GM13977 (cell line): ENCODE data around the gene CADM2.
"Not testable (repeated sequence)": the region's sequence is repeated elsewhere in the genome, so short reads cannot be mapped to it uniquely, and the experiment has no call there.

Experiments used
- DNase-seq: peaks from one replicate; pipeline ENCODE4 v3.0.0; 2012; ENCODE audit warnings: low spot score
- in situ Hi-C: fragments of 300-500 bp; cut with MboI; formaldehyde crosslinking; loops from one replicate; pipeline ENCODE4 v1.12.0; 2022; ENCODE audit warnings: low sequenced_read_pairs, low pct_unique_long_range_greater_than_20kb, mixed read lengths, inconsistent platforms; ENCODE audit not compliant: unreplicated experiment
- TF ChIP-seq, protein P1 (sequence below): IDR thresholded peaks from 2 replicates; pipeline ENCODE4 v1.5.1; 2012; ENCODE audit warnings: mild to moderate bottlenecking, control low read depth; ENCODE audit not compliant: insufficient read depth; ENCODE audit errors: extremely low read depth, missing control alignments

Gene CADM2

DNA sequence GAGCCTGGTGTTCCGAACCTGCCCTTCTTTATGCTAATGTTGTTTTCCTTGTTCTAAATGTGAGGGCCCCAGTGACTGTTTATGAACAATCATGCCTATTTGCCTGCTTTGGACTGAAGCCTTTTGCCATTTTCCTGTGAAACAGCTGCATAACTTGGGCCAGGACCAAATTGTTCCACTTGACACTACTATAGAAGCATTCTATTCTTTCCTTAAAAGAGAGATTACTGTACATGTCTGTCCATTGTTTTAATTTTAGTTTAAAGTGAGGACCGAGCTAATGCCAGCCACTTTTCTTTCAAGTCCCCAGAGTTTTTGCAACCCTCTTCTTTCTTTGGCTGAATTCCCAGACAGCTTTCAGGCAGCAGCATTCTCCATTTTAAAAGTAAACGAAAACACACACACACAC, 980.3 kb downstream of the CADM2 start:
- TF ChIP-seq, protein P1, sequence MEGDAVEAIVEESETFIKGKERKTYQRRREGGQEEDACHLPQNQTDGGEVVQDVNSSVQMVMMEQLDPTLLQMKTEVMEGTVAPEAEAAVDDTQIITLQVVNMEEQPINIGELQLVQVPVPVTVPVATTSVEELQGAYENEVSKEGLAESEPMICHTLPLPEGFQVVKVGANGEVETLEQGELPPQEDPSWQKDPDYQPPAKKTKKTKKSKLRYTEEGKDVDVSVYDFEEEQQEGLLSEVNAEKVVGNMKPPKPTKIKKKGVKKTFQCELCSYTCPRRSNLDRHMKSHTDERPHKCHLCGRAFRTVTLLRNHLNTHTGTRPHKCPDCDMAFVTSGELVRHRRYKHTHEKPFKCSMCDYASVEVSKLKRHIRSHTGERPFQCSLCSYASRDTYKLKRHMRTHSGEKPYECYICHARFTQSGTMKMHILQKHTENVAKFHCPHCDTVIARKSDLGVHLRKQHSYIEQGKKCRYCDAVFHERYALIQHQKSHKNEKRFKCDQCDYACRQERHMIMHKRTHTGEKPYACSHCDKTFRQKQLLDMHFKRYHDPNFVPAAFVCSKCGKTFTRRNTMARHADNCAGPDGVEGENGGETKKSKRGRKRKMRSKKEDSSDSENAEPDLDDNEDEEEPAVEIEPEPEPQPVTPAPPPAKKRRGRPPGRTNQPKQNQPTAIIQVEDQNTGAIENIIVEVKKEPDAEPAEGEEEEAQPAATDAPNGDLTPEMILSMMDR: no peak
- no peak for DNase-seq
- in situ Hi-C loops: no loop called here

DNA sequence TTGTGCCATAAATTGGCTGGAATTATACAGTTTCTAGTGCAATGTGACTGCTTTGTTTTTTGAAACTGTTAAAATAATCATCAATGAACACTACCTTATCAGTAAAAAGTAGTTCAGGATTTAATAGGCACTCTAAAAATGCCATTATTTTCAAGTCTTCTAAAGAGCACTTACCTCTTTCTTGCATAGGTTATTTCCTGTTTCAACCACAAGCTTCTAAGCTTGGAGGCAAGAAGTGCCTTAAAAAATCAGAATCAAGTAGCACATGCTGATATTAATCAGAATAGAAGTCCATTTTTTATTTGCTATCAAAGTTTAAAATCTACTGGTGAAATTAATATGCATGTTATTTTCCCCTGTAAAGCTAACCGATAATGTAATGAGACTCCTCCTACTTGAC, 991.6 kb downstream of the CADM2 start:
- in situ Hi-C loops: no loop called here
- TF ChIP-seq, protein P1: no peak
- no peak for DNase-seq

DNA sequence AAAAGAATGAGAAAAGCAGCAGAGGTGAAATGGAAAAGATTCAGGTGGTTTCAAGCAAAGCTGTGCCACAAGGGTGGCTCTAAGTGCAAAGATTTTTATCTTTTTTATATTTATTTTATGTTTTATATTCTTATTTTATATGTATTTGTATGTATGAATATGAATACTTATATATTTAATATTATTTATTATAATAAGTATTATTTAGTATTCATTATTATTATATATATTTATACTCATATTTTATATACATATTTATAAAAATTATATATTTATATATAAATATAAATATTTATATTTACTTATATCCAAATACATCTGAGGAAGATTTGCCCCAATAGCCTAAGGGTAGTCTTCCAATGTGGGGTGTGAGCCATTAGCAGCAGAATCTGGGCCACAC, 1002.0 kb downstream of the CADM2 start:
- TF ChIP-seq, protein P1: no peak
- no peak for DNase-seq
- in situ Hi-C loops: no loop called here

DNA sequence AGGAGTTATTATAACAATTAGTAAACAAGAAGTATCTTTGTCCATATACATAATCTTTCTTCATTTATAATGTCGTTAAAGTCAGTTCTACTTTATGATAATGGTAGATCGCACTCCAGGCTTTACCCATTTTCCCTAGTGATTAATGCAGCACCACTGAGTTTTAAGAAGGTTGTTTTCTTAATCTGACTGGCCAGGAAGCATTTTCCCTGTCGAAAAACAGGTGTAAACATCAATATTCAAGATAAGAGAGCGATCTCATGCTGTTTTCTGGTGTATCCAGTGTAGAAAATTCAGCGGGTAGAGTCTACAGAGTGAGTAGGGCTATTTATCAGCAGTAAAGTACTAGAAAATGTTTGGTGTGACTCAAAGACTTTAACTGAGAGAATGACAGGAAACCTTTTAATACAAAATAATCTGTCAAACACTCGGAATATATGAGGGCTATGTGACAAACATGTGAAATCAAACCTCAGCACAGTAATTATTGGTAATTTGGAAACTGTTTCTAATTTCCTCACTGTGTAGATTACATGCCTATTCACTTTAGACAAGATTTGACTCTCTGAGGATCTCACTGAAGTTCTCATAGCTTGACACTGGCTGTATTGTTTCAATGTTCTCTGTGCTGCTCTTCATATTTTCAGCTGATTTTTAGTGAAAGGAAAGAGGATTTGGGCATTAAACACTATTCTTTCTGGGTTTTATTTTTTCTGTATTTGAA, 1019.0 kb downstream of the CADM2 start:
- TF ChIP-seq, protein P1: no peak
- in situ Hi-C loops: no loop called here
- DNase-seq: no peak

DNA sequence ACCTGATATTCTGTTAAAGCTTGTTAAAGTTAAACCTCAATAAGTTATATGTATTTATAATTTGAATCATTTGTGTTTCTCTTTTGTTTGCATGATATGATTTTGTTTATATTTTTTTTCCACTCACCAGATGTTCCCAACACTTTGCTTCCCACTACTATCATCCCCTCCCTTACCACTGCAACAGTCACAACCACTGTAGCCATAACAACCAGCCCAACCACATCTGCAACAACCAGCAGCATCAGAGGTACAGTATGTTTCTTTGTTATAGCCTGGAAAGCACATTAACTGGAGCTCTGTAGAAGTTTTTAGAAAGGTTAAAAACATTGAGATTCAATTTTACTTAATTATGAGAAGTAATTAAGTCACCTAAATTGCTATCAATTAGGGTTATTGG, 1020.2 kb downstream of the CADM2 start:
- TF ChIP-seq, protein P1: no peak
- in situ Hi-C loops: no loop called here
- no peak for DNase-seq

DNA sequence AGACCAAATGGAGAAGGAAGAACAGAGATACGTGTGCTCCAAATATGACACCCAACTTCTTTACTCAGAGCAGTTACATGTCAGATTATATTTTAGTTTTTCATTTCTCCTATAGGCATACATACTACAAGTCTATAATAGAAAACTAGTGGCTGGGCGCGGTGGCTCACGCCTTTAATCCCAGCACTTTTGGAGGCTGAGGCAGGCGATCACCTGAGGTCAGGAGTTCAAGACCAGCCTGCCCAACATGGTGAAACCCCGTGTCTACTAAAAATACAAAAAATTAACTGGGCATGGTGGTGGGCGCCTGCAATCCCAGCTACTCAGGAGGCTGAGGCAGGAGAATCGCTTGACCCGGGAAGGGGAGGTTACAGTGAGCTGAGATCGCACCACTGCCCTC, 1030.8 kb downstream of the CADM2 start:
- in situ Hi-C loops, DNase-seq: not testable (repeated sequence)

DNA sequence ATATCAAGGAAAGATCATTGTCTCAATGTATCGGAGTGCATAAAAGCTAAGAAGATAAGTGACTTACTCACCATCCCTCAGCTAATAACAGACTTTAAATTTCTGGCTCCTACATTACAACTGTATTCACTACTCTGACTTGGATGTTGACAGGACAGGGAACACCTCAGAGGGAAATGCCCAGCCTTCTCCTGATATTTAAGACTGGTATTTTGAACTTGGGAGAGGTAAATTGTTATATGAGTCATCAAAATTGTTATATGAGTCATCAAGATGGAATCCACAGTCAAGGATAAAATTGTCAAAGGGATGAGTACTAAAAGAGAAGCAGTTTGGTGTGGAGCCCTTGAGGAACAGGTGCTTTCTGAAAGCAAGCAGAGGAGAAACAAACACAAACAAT, 1070.8 kb downstream of the CADM2 start:
- in situ Hi-C loops: no loop called here
- TF ChIP-seq, protein P1: no peak
- no peak for DNase-seq
